Measurements from ENCODE around the gene PAPSS1.

DNA sequence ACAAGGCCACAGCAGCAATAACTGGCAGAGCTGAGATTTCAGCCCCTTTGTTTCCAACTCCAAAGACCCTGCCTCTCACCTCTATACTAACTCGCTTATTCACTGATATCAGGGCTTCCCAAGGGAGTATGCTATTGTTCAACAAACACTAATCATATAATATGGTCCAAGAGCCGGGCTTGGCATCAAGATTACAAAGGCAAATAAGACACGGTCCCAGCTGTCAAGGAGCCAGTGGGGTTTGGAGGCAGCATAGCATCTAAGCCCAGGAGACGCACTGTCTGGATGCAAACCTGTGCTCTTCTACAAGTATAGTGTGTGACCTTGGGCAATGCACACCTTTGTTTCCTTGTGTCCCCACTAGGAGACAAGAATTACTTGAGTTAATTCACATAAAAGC, 28.7 kb downstream of the PAPSS1 start:
- TF ChIP-seq EZH2 (IDR thresholded peaks at IDR 0.05; ENCODE audit: insufficient read depth, poor library complexity, severe bottlenecking) (no peak), EZH2phosphoT487 (IDR thresholded peaks at IDR 0.05; ENCODE audit: insufficient read depth, low read depth) (no peak)

All from GM23248 (cell line).